GM21526 (cell line): Measurements from ENCODE around the gene FABP2.
"Not testable (repeated sequence)": the region's sequence is repeated elsewhere in the genome, so short reads cannot be mapped to it uniquely, and the experiment has no call there.

Experiments
- ATAC-seq: cut with Tn5 transposase; IDR thresholded peaks from one replicate; pipeline ENCODE4 v1.9.1; 2021; ENCODE audit warnings: moderate library complexity; ENCODE audit not compliant: unreplicated experiment, low FRiP score

The FABP2 gene

DNA sequence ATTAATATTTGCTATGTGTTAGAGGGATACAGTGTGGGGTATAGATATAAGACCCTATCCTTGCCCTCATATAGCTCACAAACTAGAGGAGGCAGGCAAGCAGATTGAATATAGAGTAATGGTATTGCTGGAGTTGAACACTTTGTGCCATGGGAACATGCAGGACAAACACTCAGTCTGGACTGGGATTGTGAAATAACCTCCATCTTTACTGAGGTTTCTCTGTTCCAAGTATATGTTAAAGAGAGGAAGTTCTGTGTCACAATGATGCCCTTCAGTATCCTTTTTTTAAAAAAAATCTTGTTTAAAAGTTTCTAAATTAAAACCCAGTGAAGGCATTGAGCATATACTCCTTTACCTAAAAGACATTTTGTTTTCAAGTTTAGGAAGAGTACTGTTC is 8.7 kb downstream of the FABP2 start:
- ATAC-seq: no peak

- no peak for ATAC-seq
Measured at GRCh38 chr4:119310826-119311225, 11.1 kb downstream of the FABP2 start.

- ATAC-seq: no peak
Measured at GRCh38 chr4:119307606-119308005, 14.3 kb downstream of the FABP2 start.

GRCh38 chr4:119304431-119304830 is 17.5 kb downstream of the FABP2 start:
- ATAC-seq: no peak

GRCh38 chr4:119303587-119304305 is 18.2 kb downstream of the FABP2 start:
- ATAC-seq: no peak

DNA sequence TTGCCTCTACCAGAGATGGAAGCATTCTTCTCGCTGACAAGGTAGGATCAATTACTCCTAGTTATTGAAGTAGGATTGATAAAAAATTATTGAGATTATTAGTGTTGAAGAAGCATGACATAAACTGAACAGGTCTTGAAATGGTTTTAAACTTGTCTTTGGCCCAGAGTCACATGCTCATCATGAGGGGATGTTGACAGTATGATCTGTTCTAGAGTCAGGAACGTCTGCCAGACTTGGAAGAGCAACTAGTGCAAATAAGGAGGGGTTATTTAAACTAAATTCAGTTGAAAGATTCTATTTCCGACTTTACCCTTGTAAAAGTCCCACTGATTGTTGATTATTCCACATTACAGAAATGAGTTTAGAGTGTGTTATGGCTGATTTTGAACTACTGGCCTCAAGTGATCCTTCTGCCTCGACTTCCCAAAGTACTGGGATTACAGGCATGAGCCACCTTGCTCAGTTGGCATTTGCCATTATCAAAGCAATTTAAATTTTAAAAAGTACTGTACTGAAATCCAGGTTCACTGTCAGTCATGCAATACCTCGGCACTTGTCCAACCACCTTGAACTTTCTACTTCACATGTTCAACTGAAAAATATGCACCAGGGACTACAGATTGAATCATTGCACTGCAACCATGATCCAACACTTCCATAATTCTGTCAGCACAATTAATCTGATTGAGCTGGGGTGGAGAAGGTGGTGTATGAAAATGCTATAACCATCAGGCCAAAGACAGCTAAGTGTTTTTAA is 19.7 kb downstream of the FABP2 start:
- no peak for ATAC-seq

DNA sequence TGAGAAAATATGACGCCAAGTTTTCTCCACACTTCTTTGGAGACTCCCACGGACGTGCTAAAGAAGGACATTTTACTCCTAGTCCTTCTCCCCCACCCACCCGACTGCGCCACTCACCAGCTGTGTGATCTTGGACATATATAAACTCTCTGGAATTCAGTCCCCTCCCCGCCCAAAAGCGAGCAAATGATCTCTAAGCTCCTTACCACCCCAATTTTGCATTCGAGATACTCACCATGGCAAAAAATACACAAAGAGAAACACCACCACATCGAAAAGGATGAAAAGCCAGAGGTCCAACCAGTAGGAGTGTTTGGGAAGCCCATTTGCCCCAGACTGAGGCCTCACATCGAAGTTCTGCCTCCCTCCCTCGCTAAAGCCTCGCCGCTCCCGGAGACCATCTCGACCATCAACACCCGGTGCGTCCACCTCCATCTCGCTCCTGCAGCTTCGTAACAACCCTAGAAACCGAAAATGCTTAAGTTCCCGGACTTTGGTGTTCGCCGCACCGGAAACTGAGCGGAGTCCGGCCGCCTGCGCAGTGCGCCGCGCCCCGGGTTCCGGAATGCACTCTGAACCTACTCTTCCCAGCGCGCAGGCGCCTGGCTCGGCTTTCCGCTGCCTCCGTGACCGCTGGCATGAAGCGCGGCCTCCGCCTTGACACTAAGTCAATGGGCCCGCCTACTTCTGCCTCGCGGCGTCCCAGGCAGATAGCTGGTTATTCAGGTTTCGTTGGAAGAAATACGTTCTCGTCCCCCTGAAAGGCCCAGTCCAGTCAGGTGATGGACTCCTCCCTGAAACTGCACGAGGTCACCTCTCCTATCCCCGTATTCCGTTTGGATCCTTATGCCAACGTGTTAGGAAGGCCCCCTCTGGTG is 21.6 kb downstream of the FABP2 start:
- peak; percentile 96 for ATAC-seq

DNA sequence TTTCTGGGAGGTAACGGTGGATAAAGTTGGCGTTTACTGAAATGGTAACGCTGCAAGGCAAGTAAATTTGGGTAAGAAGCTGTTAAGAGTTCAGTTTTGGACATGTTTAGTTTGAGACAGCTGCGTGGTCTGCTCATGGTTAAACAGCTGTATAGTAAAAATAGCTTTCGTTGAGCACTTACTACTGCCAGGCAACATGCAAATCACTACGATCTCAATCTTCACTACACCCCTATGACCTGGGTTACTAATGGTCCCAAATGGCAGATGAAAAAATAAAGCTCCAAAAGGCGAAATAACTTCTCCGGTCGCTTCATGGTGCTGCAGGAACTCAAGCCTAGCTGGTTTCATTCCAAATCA is 22.2 kb downstream of the FABP2 start:
- peak; percentile 71 for ATAC-seq

DNA sequence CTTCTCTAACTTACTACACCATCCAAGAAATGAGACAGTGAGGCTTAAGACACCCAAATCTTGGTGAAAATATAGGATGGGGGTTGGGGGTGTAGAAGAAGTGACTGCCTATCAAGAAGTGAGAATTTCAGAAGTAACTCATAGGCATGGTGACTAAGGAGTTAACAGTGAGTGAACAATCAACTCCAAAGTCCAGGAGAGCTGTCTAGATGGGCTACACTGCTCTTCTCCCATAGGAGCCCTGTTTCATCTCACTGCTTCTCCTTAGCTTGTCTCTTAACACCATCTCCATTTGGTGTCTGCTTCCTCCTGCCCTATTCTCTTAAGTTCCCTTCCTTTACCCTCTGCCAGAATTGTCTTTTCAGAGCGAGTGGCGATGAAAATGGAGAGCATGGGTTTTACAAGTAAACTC is 22.7 kb downstream of the FABP2 start:
- no peak for ATAC-seq

DNA sequence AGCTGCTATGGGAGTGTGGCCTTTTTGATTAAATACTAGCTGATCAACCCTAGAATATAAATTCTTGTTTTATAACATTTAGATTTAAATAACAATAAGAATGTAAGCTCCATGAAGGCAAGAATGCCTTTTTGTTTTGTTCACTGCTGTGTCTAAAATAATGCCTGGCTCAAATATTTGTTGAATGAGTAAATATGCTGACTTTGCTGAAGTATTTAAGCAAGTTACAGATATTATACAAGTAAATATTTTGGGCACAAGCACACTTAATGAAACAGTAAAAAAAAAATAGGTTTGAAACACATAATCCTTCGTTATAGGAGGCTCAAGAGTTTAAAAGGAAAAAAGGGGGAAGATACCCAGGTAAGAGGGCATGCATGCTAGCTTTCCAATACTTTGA is 24.1 kb downstream of the FABP2 start:
- ATAC-seq: no peak

DNA sequence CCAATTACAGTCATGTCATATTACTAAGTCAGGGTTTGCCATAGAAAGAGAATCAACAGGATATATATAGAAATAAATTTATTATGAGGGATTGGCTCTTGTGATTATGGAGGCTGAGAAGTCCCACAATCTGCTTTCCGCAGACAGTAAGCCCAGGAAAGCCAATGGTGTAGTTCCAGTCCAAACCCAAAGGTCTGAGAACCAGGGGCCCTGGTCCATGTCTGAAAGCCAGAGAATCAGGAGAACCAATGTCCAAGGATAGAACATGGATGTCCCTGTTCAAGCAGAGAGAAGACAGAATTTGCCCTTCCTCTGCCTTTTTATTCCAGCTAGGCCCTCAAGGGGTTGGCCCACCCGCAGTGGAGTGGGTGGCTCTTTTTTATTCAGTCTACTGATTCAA is 25.6 kb downstream of the FABP2 start:
- no peak for ATAC-seq

DNA sequence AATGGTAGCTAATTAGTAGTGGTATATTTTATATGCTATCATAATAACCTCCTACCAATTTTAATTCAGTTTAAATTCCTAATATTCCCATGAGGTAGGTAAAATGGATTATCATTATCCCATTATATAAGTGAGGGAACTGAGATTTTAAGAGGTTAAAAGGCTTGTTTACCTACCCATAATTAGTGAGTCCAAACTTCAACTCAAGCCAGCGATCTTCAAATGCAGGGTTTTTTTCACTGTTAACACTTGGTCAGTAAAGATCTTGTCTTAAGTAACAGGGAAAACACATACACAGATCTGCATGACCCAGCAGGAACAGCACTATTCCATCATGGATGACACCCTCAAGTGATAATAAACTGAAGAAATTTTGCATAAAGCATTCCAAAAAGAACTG is 31.3 kb downstream of the FABP2 start:
- ATAC-seq: no peak

GRCh38 chr4:119289313-119289712 is 32.6 kb downstream of the FABP2 start:
- ATAC-seq: no peak

DNA sequence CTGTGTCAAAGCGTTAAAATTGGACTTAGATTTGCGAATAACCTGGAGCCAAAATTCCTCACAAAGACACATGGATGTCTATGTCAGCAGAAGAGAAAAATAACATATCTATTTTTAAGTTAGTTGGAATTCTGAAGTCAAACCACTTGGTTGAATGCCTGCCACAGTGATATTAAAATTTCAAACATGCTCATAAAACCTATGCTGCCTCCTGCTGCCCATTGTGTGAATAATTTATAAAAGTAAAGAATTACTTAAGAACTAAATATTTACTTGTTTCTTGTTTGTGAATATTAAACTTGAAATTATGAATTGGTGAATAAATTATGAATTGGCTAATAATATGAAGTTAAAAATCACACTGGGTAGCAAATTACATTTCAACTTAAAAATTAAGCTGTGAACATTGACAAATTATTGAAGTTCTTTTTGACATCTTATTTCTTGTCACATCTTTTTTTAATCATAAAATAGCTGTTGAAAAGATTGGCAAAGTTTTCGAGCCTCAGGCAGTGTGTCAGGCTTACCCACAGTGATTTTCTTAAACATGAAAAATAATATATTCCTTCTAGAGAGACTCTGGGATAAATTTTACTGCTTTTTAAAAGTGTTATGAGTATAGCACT is 35.4 kb downstream of the FABP2 start:
- ATAC-seq: no peak

GRCh38 chr4:119284876-119285780 is 36.8 kb downstream of the FABP2 start:
- no peak for ATAC-seq

GRCh38 chr4:119281393-119281792 is 40.5 kb downstream of the FABP2 start:
- no peak for ATAC-seq

- not testable (repeated sequence) for ATAC-seq
Measured at GRCh38 chr4:119279945-119280344, 42.0 kb downstream of the FABP2 start.

- not testable (repeated sequence) for ATAC-seq
Measured at GRCh38 chr4:119279541-119279940, 42.4 kb downstream of the FABP2 start.

DNA sequence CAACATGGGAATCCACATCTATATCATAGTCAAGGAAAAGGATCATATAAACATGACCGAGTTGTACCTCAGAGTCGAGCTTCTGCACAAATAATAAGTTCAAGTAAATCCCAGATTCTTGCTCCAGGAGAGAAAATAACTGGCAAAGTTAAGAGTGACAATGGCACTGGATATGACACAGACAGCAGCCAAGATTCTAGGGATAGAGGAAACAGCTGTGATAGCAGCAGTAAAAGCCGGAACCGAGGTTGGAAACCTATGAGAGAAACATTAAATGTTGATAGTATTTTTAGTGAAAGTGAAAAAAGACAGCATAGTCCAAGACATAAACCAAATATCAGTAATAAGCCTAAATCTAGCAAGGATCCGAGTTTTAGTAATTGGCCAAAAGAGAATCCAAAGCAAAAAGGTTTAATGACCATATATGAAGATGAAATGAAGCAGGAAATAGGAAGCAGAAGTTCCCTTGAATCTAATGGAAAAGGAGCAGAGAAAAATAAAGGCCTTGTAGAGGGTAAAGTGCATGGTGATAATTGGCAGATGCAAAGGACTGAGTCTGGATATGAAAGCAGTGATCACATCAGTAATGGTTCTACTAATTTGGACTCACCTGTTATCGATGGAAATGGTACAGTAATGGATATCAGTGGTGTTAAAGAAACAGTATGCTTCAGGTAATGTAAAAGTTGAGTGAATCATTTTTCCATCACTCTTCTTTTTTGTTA is 50.4 kb downstream of the FABP2 start:
- ATAC-seq: no peak
